Cerebellar cortex (tissue), 1 donor: ENCODE measurements around the gene MON1B.

Experiments used
- DNase-seq: peaks from one replicate; pipeline ENCODE4 v3.0.0-alpha.2; 2015; ENCODE audit warnings: low spot score

MON1B gene

DNA sequence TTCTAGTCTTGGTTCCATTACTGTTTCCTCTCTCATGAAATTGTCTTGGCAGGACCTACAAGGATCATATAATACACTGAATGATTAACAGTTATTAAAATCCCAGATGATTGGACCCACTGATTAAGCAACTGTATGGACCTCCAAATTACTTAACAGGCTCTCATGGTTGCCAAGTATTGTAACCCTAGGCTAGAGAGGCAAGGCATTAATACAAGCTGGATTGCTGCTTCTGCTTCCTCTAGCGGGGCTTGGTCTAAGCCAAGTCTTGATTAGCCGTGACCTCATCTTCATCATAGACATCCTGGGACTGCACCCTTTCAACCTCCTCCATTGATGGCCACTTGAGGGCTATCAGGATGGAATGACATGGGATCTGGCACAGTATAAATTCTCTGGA, 55.2 kb downstream of the MON1B start:
- no peak for DNase-seq

DNA sequence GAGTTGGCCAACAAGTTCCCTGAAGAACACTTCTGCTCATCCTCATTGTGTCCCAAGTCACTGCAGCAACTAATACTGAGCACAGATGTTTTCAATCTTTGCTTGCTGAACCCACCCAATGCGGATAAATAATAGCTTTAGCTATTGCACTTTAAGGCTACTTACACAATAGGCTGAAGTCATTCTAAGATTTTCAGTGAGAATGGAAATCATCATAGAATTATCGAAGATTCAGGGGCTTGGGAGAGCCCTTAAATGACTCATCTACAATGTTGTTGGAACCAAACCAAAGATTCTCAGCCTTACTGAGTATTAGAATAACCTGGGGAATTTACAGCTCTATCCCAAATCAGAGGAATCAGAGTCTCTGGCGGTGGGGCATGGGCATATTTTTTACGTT, 59.4 kb downstream of the MON1B start:
- DNase-seq: no peak
